Mesothelial cell of epicardium (in vitro differentiated cells): ENCODE measurements around the gene CCDC71L. TPM values are rescaled to one million over a fixed set of nuclear protein-coding genes. Genes with fewer than 3 reads are reported as not detected.

Source experiments
- DNase-seq, 2 experiments: peaks; one replicate each; pipeline ENCODE4 v3.0.0; 2021; ENCODE audit warnings: low spot score in 2 of 2; ENCODE audit not compliant: unreplicated experiment in 2 of 2
- H3K27ac Mint-ChIP-seq: 2 replicates; pipeline ENCODE4 v1.8.0; 2021; ENCODE audit warnings: mixed read lengths
- H3K27me3 Mint-ChIP-seq: 2 replicates; pipeline ENCODE4 v1.8.0; 2021; ENCODE audit warnings: low read depth, mixed read lengths
- H3K36me3 Mint-ChIP-seq: 2 replicates; pipeline ENCODE4 v1.8.0; 2021; ENCODE audit warnings: mixed read lengths
- H3K4me1 Mint-ChIP-seq: 2 replicates; pipeline ENCODE4 v1.8.0; 2021; ENCODE audit warnings: mixed read lengths
- H3K4me3 Mint-ChIP-seq: 2 replicates; pipeline ENCODE4 v1.8.0; 2021; ENCODE audit warnings: mild to moderate bottlenecking, moderate library complexity, mixed read lengths
- H3K9me3 Mint-ChIP-seq: 2 replicates; pipeline ENCODE4 v1.8.0; 2021; ENCODE audit warnings: mixed read lengths
- total RNA-seq: library from RNA; stranded (reverse); gene quantifications from 3 replicates; pipeline ENCODE4 v1.2.1, GENCODE V29; 2021
- TF ChIP-seq, protein P1 (sequence below): fragments of 200-600 bp; sonication (generic); IDR thresholded peaks from one replicate; pipeline ENCODE4 v1.5.0; 2021; ENCODE audit warnings: antibody characterized with exemption; ENCODE audit not compliant: unreplicated experiment

CCDC71L gene
- total RNA-seq, 1 donor from 2014 or later = 22.5 TPM

DNA sequence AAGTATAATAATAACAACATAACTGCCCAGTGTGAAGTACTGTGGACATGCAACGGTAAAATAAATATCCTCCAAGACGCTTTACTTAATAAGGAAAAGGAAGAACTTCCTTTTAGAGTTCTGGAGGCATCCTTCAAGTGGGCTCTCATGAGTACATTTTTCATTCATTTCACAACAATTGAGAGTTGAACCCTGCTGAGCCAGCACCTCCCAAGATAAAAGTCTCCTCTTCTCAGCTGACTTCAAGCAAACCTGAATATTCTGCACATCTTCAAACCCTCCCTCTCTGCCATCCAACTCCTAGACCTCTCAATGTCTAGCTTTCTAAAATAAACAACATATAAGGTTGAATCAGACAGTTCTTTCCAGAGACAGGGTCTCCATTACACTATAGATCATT lies 7.5 kb downstream of the CCDC71L start:
- H3K4me1 Mint-ChIP-seq = peaks cover 15% of the 10 kb centered on the region
- no peaks in the 10 kb centered on the region for H3K9me3 Mint-ChIP-seq
- DNase-seq = no peak
- no peaks in the 10 kb centered on the region for H3K36me3 Mint-ChIP-seq
- no peak overlapping the region for H3K4me3 Mint-ChIP-seq
- H3K27ac Mint-ChIP-seq = no peak overlapping the region
- no peaks in the 10 kb centered on the region for H3K27me3 Mint-ChIP-seq
- TF ChIP-seq, protein P1, sequence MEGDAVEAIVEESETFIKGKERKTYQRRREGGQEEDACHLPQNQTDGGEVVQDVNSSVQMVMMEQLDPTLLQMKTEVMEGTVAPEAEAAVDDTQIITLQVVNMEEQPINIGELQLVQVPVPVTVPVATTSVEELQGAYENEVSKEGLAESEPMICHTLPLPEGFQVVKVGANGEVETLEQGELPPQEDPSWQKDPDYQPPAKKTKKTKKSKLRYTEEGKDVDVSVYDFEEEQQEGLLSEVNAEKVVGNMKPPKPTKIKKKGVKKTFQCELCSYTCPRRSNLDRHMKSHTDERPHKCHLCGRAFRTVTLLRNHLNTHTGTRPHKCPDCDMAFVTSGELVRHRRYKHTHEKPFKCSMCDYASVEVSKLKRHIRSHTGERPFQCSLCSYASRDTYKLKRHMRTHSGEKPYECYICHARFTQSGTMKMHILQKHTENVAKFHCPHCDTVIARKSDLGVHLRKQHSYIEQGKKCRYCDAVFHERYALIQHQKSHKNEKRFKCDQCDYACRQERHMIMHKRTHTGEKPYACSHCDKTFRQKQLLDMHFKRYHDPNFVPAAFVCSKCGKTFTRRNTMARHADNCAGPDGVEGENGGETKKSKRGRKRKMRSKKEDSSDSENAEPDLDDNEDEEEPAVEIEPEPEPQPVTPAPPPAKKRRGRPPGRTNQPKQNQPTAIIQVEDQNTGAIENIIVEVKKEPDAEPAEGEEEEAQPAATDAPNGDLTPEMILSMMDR = no peak

DNA sequence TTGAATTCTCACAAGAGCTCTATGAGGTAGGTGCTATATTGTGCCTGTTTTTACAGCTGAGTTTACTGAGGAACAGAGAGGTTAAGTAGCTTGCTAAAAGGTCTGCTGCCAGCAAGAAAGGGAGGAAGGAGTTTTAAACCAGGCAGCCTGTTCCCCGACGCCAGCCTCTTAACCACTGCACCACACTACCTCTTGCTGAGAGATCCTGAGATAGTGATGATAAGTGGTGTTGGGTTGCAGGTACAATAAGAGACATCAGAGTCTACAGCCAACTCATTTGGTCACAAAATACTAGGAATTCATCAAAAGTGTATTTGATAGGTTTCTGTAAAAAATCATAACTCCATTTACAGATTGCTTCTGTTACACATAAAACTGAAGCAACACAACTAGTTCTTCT lies 8.0 kb downstream of the CCDC71L start:
- DNase-seq = no peak
- Mint-ChIP-seq H3K4me3 (no peak overlapping the region), H3K4me1 (peaks cover 12% of the 10 kb centered on the region), H3K27ac (no peak overlapping the region), H3K36me3 (no peaks in the 10 kb centered on the region), H3K27me3 (no peaks in the 10 kb centered on the region), H3K9me3 (no peaks in the 10 kb centered on the region)
- TF ChIP-seq, protein P1 = no peak

DNA sequence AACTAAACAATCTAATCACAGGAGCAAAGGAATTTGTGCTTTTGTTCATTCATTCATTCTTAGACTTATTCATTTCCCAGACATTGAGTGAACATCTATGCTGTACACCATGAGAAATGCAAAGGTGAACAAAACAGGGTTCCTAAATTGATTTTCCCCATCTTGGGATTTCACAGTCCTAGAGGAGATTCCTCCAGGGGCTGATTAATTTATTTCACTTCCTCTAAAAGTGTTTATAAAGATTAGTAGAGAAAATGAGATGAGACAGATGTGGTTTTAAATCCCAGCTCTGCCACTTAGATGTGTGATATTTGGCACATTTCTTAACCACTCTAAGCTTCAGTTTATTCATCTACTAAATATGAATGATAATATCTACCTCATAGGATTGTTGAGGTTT lies 8.9 kb downstream of the CCDC71L start:
- Mint-ChIP-seq H3K9me3 (no peaks in the 10 kb centered on the region), H3K27ac (no peak overlapping the region), H3K4me3 (no peak overlapping the region), H3K27me3 (no peaks in the 10 kb centered on the region), H3K36me3 (no peaks in the 10 kb centered on the region), H3K4me1 (peaks cover 5% of the 10 kb centered on the region)
- TF ChIP-seq, protein P1 = no peak
- no peak for DNase-seq

DNA sequence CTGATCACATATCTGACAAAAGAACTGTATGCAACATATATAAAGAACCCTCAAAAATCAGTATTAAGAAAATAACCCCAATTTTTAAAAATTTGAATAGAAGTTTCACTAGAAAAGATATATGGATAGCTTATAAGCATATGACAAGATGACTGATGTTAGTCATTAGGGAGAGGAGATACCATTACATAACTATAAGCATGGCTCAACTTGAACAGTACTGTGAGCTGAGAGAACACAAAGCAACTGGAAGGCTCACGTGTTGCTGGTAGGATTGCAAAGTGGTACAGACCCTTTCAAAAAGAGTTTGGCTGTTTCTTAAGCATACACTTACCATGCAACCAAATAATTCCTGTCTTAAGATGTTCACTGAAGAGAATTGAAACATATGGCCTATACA lies 14.7 kb downstream of the CCDC71L start:
- no peak overlapping the region for H3K27ac Mint-ChIP-seq
- no peaks in the 10 kb centered on the region for H3K9me3 Mint-ChIP-seq
- no peak overlapping the region for H3K4me3 Mint-ChIP-seq
- H3K36me3 Mint-ChIP-seq = no peaks in the 10 kb centered on the region
- H3K4me1 Mint-ChIP-seq = no peaks in the 10 kb centered on the region
- DNase-seq = no peak
- H3K27me3 Mint-ChIP-seq = no peaks in the 10 kb centered on the region
- TF ChIP-seq, protein P1 = no peak

DNA sequence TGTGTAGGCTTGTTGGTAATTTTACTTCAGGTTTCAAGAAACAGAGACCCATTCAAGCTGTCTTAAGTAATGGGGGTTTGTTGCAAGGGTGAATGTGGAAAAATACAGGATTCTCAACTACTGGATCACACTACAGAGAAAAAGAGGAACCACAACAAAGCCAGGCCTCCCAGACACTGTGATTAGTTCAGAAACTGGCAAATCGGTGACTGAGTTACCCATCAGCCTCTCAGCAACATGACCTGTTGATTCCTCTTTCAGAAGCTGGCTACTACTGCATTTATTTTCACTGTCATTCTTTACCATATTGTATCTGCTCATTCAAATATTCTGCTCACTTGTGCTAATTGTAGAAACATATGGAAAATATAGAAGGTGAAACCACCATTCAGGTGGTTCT lies 16.0 kb downstream of the CCDC71L start:
- no peaks in the 10 kb centered on the region for H3K4me1 Mint-ChIP-seq
- DNase-seq = no peak
- H3K27me3 Mint-ChIP-seq = no peaks in the 10 kb centered on the region
- H3K27ac Mint-ChIP-seq = no peak overlapping the region
- H3K36me3 Mint-ChIP-seq = no peaks in the 10 kb centered on the region
- H3K4me3 Mint-ChIP-seq = no peak overlapping the region
- TF ChIP-seq, protein P1 = no peak
- H3K9me3 Mint-ChIP-seq = no peaks in the 10 kb centered on the region
